SK-N-SH (cell line): ENCODE results near the gene PLA2G2D. TPM values are rescaled to one million over a fixed set of nuclear protein-coding genes. Genes with fewer than 3 reads are reported as not detected.

ENCODE experiments used
- CTCF ChIA-PET: fragments of 300-600, 350-600 bp; formaldehyde crosslinking; extraction: SDS; loops from one replicate; lab custom pipeline; 2021; lab: Yijun Ruan, JAX
- POLR2A ChIA-PET: fragments of 350-600 bp; sonication (Branson Sonifier 250); formaldehyde crosslinking; extraction: SDS; loops from one replicate; lab custom pipeline; 2020; ENCODE audit warnings: antibody characterized with exemption, inconsistent platforms; lab: Yijun Ruan, JAX
- DNase-seq: peaks from one replicate; pipeline ENCODE4 v3.0.0; 2012
- H2AFZ ChIP-seq: fragments of 200-600 bp; sonication (generic); 2 replicates; pipeline ENCODE4 v1.8.1; 2016; ENCODE audit warnings: antibody characterized with exemption, mild to moderate bottlenecking, low read depth
- H3F3A ChIP-seq: fragments of 200-600 bp; sonication (generic); replicated peaks from 2 replicates; pipeline ENCODE3; 2016; ENCODE audit warnings: antibody characterized with exemption, mild to moderate bottlenecking; ENCODE audit not compliant: insufficient read depth
- H3K27ac ChIP-seq, 2 experiments: fragments of 200-500 bp in 1 of 2; fragments of 200-600 bp in 1 of 2; sonication (Bioruptor generic) in 1 of 2; sonication (generic), shearing (Covaris generic) in 1 of 2; 2 replicates each; pipeline versions ENCODE4 v1.5.1 to v1.6.1; 2014 to 2016; ENCODE audit warnings: low read depth in 2 of 2, inconsistent platforms in 1 of 2, low read length in 1 of 2, mild to moderate bottlenecking in 1 of 2, mixed read lengths in 1 of 2
- H3K27me3 ChIP-seq: fragments of 200-600 bp; sonication (generic), shearing (Covaris generic); 2 replicates; pipeline ENCODE4 v1.6.1; 2016; ENCODE audit warnings: mixed run types; ENCODE audit not compliant: insufficient read depth
- H3K36me3 ChIP-seq, 2 experiments: fragments of 200-500 bp in 1 of 2; fragments of 200-600 bp in 1 of 2; sonication (Bioruptor generic) in 1 of 2; sonication (generic) in 1 of 2; replicated peaks in 1 of 2; 2 replicates each; pipeline versions ENCODE3 to v1.5.1; 2014 to 2016; ENCODE audit warnings: low read length in 1 of 2, mild to moderate bottlenecking in 1 of 2; ENCODE audit not compliant: insufficient read depth in 2 of 2, control insufficient read depth in 1 of 2
- H3K4me1 ChIP-seq, 2 experiments: fragments of 200-500 bp in 1 of 2; fragments of 200-600 bp in 1 of 2; sonication (Bioruptor generic) in 1 of 2; sonication (generic), shearing (Covaris generic) in 1 of 2; 2 replicates each; pipeline versions ENCODE4 v1.5.1 to v1.6.1; 2014 to 2016; ENCODE audit warnings: low read depth in 1 of 2, low read length in 1 of 2, mixed run types in 1 of 2; ENCODE audit not compliant: insufficient read depth in 2 of 2, control insufficient read depth in 1 of 2
- H3K4me2 ChIP-seq: fragments of 200-600 bp; sonication (generic), shearing (Covaris generic); 2 replicates; pipeline ENCODE4 v1.6.1; 2017; ENCODE audit warnings: mixed run types
- H3K4me3 ChIP-seq, 2 experiments: fragments of 200-500 bp in 1 of 2; fragments of 200-600 bp in 1 of 2; sonication (Bioruptor generic) in 1 of 2; sonication (generic), shearing (Covaris generic) in 1 of 2; 2 replicates each; pipeline versions ENCODE4 v1.5.1 to v1.8.1; 2014 to 2016; ENCODE audit warnings: low read depth in 2 of 2, inconsistent platforms in 1 of 2, low read length in 1 of 2, mild to moderate bottlenecking in 1 of 2, mixed read lengths in 1 of 2, moderate library complexity in 1 of 2
- H3K79me2 ChIP-seq: fragments of 200-600 bp; sonication (generic); 2 replicates; pipeline ENCODE4 v1.8.1; 2017; ENCODE audit warnings: mild to moderate bottlenecking; ENCODE audit not compliant: insufficient read depth
- H3K9ac ChIP-seq: fragments of 200-600 bp; sonication (generic); 2 replicates; pipeline ENCODE4 v1.6.1; 2017; ENCODE audit warnings: mixed run types
- H3K9me2 ChIP-seq: fragments of 200-600 bp; sonication (generic); 2 replicates; pipeline ENCODE4 v1.6.1; 2017; ENCODE audit warnings: mixed run types
- H3K9me3 ChIP-seq: fragments of 200-600 bp; sonication (generic); 2 replicates; pipeline ENCODE4 v1.6.1; 2017; ENCODE audit warnings: mixed run types, mild to moderate bottlenecking, moderate library complexity
- H4K20me1 ChIP-seq: fragments of 200-600 bp; sonication (generic); 2 replicates; pipeline ENCODE4 v1.6.1; 2017; ENCODE audit warnings: mild to moderate bottlenecking, mixed run types; ENCODE audit not compliant: insufficient read depth
- CHD2 ChIP-seq: fragments of 150-350 bp; IDR thresholded peaks from 2 replicates; pipeline ENCODE4 v1.6.1; 2018; ENCODE audit warnings: low read length; ENCODE audit not compliant: partially characterized antibody
- CTCF ChIP-seq: fragments of 200-600 bp; sonication (generic); IDR thresholded peaks from 2 replicates; pipeline ENCODE4 v1.6.1; 2017; ENCODE audit warnings: antibody characterized with exemption, mild to moderate bottlenecking, moderate library complexity
- EP300 ChIP-seq, 2 experiments: IDR thresholded peaks; 2 replicates each; pipeline versions ENCODE4 v1.4.0 to v1.6.1; 2012; ENCODE audit warnings: borderline replicate concordance in 1 of 2, low read depth in 1 of 2, low read length in 1 of 2
- FOSL2 ChIP-seq: IDR thresholded peaks from 2 replicates; pipeline ENCODE4 v1.4.0; 2012; ENCODE audit warnings: low read depth, mild to moderate bottlenecking, moderate library complexity, borderline replicate concordance
- FOXM1 ChIP-seq: IDR thresholded peaks from 2 replicates; pipeline ENCODE4 v1.4.0; 2012; ENCODE audit warnings: low read depth, mild to moderate bottlenecking
- GABPA ChIP-seq: IDR thresholded peaks from 2 replicates; pipeline ENCODE4 v1.4.0; 2012; ENCODE audit warnings: low read depth, mild to moderate bottlenecking
- GATA2 ChIP-seq: sonication (generic); formaldehyde crosslinking; IDR thresholded peaks from 2 replicates; pipeline ENCODE4 v1.5.0; 2020; ENCODE audit warnings: mild to moderate bottlenecking, missing genetic modification reagents
- MAX ChIP-seq: IDR thresholded peaks from 2 replicates; pipeline ENCODE4 v1.4.0; 2012; ENCODE audit warnings: low read depth
- MXI1 ChIP-seq: IDR thresholded peaks from 2 replicates; pipeline ENCODE4 v1.6.1; 2012; ENCODE audit warnings: mild to moderate bottlenecking, low read depth, low read length, improper control_type of control experiment
- NFIC ChIP-seq: IDR thresholded peaks from 2 replicates; pipeline ENCODE4 v1.4.0; 2012; ENCODE audit warnings: borderline replicate concordance
- NRF1 ChIP-seq: IDR thresholded peaks from 2 replicates; pipeline ENCODE4 v1.6.1; 2012; ENCODE audit warnings: low read depth, mild to moderate bottlenecking, low read length
- PBX3 ChIP-seq: IDR thresholded peaks from 2 replicates; pipeline ENCODE4; 2012
- RCOR1 ChIP-seq: fragments of 150-350 bp; IDR thresholded peaks from 2 replicates; pipeline ENCODE4 v1.6.1; 2017; ENCODE audit warnings: antibody characterized with exemption, low read length
- REST ChIP-seq: IDR thresholded peaks from 2 replicates; pipeline ENCODE4 v1.6.1; 2012; ENCODE audit warnings: mild to moderate bottlenecking, low read depth, low read length, moderate library complexity
- SIN3A ChIP-seq: IDR thresholded peaks from 2 replicates; pipeline ENCODE4 v1.6.1; 2012; ENCODE audit warnings: low read depth, mild to moderate bottlenecking, low read length, moderate library complexity, borderline replicate concordance
- SMC3 ChIP-seq: IDR thresholded peaks from 2 replicates; pipeline ENCODE4 v1.6.1; 2012; ENCODE audit warnings: low read depth, low read length, improper control_type of control experiment
- TAF1 ChIP-seq: IDR thresholded peaks from 2 replicates; pipeline ENCODE4 v1.6.1; 2012; ENCODE audit warnings: low read depth, mild to moderate bottlenecking, low read length, moderate library complexity, borderline replicate concordance
- USF1 ChIP-seq: IDR thresholded peaks from 2 replicates; pipeline ENCODE4 v1.4.0; 2012; ENCODE audit warnings: low read depth, borderline replicate concordance
- USF2 ChIP-seq: fragments of 150-350 bp; IDR thresholded peaks from 2 replicates; pipeline ENCODE4 v1.6.1; 2017; ENCODE audit warnings: antibody characterized with exemption, low read length, low read depth, borderline replicate concordance
- ZBTB33 ChIP-seq: IDR thresholded peaks from 2 replicates; pipeline ENCODE4 v1.4.0; 2012; ENCODE audit warnings: low read depth, borderline replicate concordance
- WGBS: methylation state at CpG from one replicate; pipeline ENCODE4 v1.1.6; 2017; ENCODE audit warnings: low lambda C conversion rate; 5-methylcytosine and 5-hydroxymethylcytosine counted together
- polyA plus RNA-seq, 3 experiments: library from polyadenylated mRNA; depleted of rRNA; stranded (reverse); fragments of >200 nt; gene quantifications; 2 replicates each; pipeline ENCODE4 v1.2.3, GENCODE V29; 2012

Gene PLA2G2D
- polyA plus RNA-seq, 1 of the 3 experiments (the other 2 are of a cell fraction) = not detected

GRCh38 chr1:20074055-20074724, 45.1 kb downstream of the PLA2G2D start:
- H3K4me3 ChIP-seq = no peak overlapping the region
- no peak for DNase-seq

More at GRCh38 chr1:20074055-20074724, 45.1 kb downstream of the PLA2G2D start:
- Histone ChIP-seq H3K27ac (no peak overlapping the region), H3K9ac (no peak overlapping the region), H3K9me3 (no peaks in the 10 kb centered on the region), H3F3A (no peaks in the 10 kb centered on the region), H3K4me2 (no peak overlapping the region), H3K36me3 (no peaks in the 10 kb centered on the region), H4K20me1 (no peaks in the 10 kb centered on the region), H3K27me3 (peaks cover 14% of the 10 kb centered on the region; the same call in 1 of the 2 replicates), H2AFZ (no peak overlapping the region), H3K4me1 (no peaks in the 10 kb centered on the region), H3K79me2 (no peaks in the 10 kb centered on the region), H3K9me2 (no peaks in the 10 kb centered on the region)
- CTCF ChIA-PET = interaction anchor here (1.4 kb wide), 1 partner anchor 10 kb away, joined by 4 read pairs; no protein-coding TSS in a partner anchor
- no peak for TF ChIP-seq SMC3
- no peak for TF ChIP-seq GATA2 (CRISPR knock-in tag)
- TF ChIP-seq REST = no peak
- no peak for TF ChIP-seq EP300 (IDR thresholded peaks at IDR 0.05; ENCODE audit: borderline replicate concordance in 1 of 2, low read depth in 1 of 2, low read length in 1 of 2)
- TF ChIP-seq PBX3 = no peak
- no peak for TF ChIP-seq USF2
- TF ChIP-seq MXI1 = no peak
- TF ChIP-seq RCOR1 = no peak
- no peak for TF ChIP-seq NRF1
- no peak for TF ChIP-seq MAX
- TF ChIP-seq USF1 = no peak
- TF ChIP-seq TAF1 = no peak
- TF ChIP-seq CTCF = no peak
- no peak for TF ChIP-seq FOSL2
- TF ChIP-seq NFIC = no peak
- TF ChIP-seq GABPA = no peak
- TF ChIP-seq CHD2 = no peak
- no peak for TF ChIP-seq SIN3A
- TF ChIP-seq FOXM1 = no peak
- TF ChIP-seq ZBTB33 = no peak
- POLR2A ChIA-PET = interaction anchor here (0.7 kb wide), 1 partner anchor 47 kb away, joined by 3 read pairs; no protein-coding TSS in a partner anchor
- 55% methylated on average over 11 of the region's 11 CpGs for WGBS
